ENCODE measurements around the gene RC3H2.

Gene RC3H2

GRCh38 chr9:122822938-122823337 lies 82.2 kb downstream of the RC3H2 start:
- TF ChIP-seq CTCF (IDR thresholded peaks at IDR 0.05; ENCODE audit: control insufficient read depth, extremely low read depth, insufficient read depth), result no peak
- H3K4me3 ChIP-seq (ENCODE audit: low read depth, low read length), result no peak overlapping the region
- no peak for DNase-seq (ENCODE audit: low read depth)

GRCh38 chr9:122822056-122822455 lies 83.1 kb downstream of the RC3H2 start:
- no peak overlapping the region for H3K4me3 ChIP-seq (ENCODE audit: low read depth, low read length)
- DNase-seq (ENCODE audit: low read depth), result no peak
- TF ChIP-seq CTCF (IDR thresholded peaks at IDR 0.05; ENCODE audit: control insufficient read depth, extremely low read depth, insufficient read depth), result no peak

GRCh38 chr9:122821278-122821943 lies 83.7 kb downstream of the RC3H2 start:
- no peak for TF ChIP-seq CTCF (IDR thresholded peaks at IDR 0.05; ENCODE audit: control insufficient read depth, extremely low read depth, insufficient read depth)
- no peak overlapping the region for H3K4me3 ChIP-seq (ENCODE audit: low read depth, low read length)
- DNase-seq (ENCODE audit: low read depth), result no peak

GRCh38 chr9:122820490-122820845 lies 84.7 kb downstream of the RC3H2 start:
- no peak for DNase-seq (ENCODE audit: low read depth)
- no peak overlapping the region for H3K4me3 ChIP-seq (ENCODE audit: low read depth, low read length)
- no peak for TF ChIP-seq CTCF (IDR thresholded peaks at IDR 0.05; ENCODE audit: control insufficient read depth, extremely low read depth, insufficient read depth)

- no peak for TF ChIP-seq CTCF (IDR thresholded peaks at IDR 0.05; ENCODE audit: control insufficient read depth, extremely low read depth, insufficient read depth)
- no peak overlapping the region for H3K4me3 ChIP-seq (ENCODE audit: low read depth, low read length)
- DNase-seq (ENCODE audit: low read depth), result peak; percentile 87
Observed at GRCh38 chr9:122819791-122820489, 85.2 kb downstream of the RC3H2 start.

GRCh38 chr9:122819326-122819725 lies 85.8 kb downstream of the RC3H2 start:
- DNase-seq (ENCODE audit: low read depth), result no peak
- H3K4me3 ChIP-seq (ENCODE audit: low read depth, low read length), result no peak overlapping the region
- TF ChIP-seq CTCF (IDR thresholded peaks at IDR 0.05; ENCODE audit: control insufficient read depth, extremely low read depth, insufficient read depth), result no peak

Data from LNCaP clone FGC (cell line).